HCT116 (cell line): ENCODE data around the gene ABHD12B. TPM values are rescaled to one million over a fixed set of nuclear protein-coding genes. Genes with fewer than 3 reads are reported as not detected.

Source experiments
- ATAC-seq: fragments of 200-7000 bp; cut with Tn5 transposase; 2 replicates; pipeline ENCODE4 v1.9.1; 2020; ENCODE audit warnings: mild to moderate bottlenecking, moderate library complexity
- BruUV-seq: library from RNA; stranded (reverse); fragments of 400-500 nt; replicated peaks from 2 replicates; lab custom pipeline; 2021; lab: Mats Ljungman, UMichigan
- CTCF ChIA-PET: fragments of 300-600 bp; sonication (Branson Sonifier 250); formaldehyde crosslinking; loops from one replicate; lab custom pipeline; 2021; ENCODE audit warnings: antibody characterized with exemption; lab: Charles Lee
- POLR2A ChIA-PET: fragments of 300-600, 350-600 bp; sonication (Branson Sonifier 250); formaldehyde crosslinking; loops from one replicate; lab custom pipeline; 2021; ENCODE audit warnings: antibody characterized with exemption; lab: Charles Lee
- RAD21 ChIA-PET, 2 experiments: fragments of 300-600 bp; sonication (Branson Sonifier 250); formaldehyde crosslinking; loops; one replicate each; lab custom pipeline; 2023; ENCODE audit warnings: low total read pairs in 2 of 2; ENCODE audit not compliant: uncharacterized antibody in 2 of 2, unreplicated experiment in 2 of 2, low non-redundant PET in 1 of 2; lab: Charles Lee
- DNase-seq: peaks from one replicate; pipeline ENCODE4 v3.0.0-alpha.2; 2010; ENCODE audit warnings: low read depth, low spot score
- H2AFZ ChIP-seq: fragments of 200-600 bp; shearing (Covaris generic), sonication (generic); 2 replicates; pipeline ENCODE4 v1.6.1; 2017; ENCODE audit warnings: low read depth, mixed run types, mixed read lengths, antibody characterized with exemption, low read length; ENCODE audit not compliant: poor library complexity, severe bottlenecking
- H3K27ac ChIP-seq: 2 replicates; pipeline ENCODE4 v1.5.1; 2012; ENCODE audit warnings: low read depth, low read length
- H3K27me3 ChIP-seq: fragments of 200-600 bp; sonication (generic); 2 replicates; pipeline ENCODE4 v1.6.1; 2016; ENCODE audit warnings: mixed run types, low read length, mixed read lengths; ENCODE audit not compliant: insufficient read depth
- H3K36me3 ChIP-seq, 2 experiments: fragments of 200-500 bp in 1 of 2; fragments of 200-600 bp in 1 of 2; sonication (Bioruptor generic) in 1 of 2; sonication (generic) in 1 of 2; 2 replicates each; pipeline versions ENCODE4 v1.5.1 to v1.6.1; 2014 to 2016; ENCODE audit warnings: low read length in 2 of 2, inconsistent platforms in 1 of 2, mixed read lengths in 1 of 2, mixed run types in 1 of 2; ENCODE audit not compliant: insufficient read depth in 2 of 2, control insufficient read depth in 1 of 2
- H3K4me1 ChIP-seq, 2 experiments: fragments of 200-600 bp in 1 of 2; sonication (generic) in 1 of 2; 2 replicates each; pipeline versions ENCODE4 v1.5.1 to v1.6.1; 2012 to 2017; ENCODE audit warnings: low read length in 2 of 2, inconsistent platforms in 1 of 2, mild to moderate bottlenecking in 1 of 2, mixed read lengths in 1 of 2, mixed run types in 1 of 2, moderate library complexity in 1 of 2; ENCODE audit not compliant: insufficient read depth in 2 of 2, control insufficient read depth in 1 of 2
- H3K4me2 ChIP-seq: fragments of 200-600 bp; sonication (generic); 2 replicates; pipeline ENCODE4 v1.6.1; 2017; ENCODE audit warnings: mixed run types, low read length, mixed read lengths
- H3K4me3 ChIP-seq, 2 experiments: fragments of 200-600 bp in 1 of 2; sonication (generic) in 1 of 2; replicated peaks in 1 of 2; 2 replicates each; pipeline ENCODE4 v1.5.1; 2011 to 2016; ENCODE audit warnings: low read length in 2 of 2, control low read depth in 1 of 2, low read depth in 1 of 2, mild to moderate bottlenecking in 1 of 2, mixed read lengths in 1 of 2, mixed run types in 1 of 2
- H3K79me2 ChIP-seq: fragments of 200-600 bp; sonication (generic); 2 replicates; pipeline ENCODE4 v1.6.1; 2017; ENCODE audit warnings: mild to moderate bottlenecking, mixed run types, low read length, moderate library complexity, mixed read lengths; ENCODE audit not compliant: insufficient read depth
- H3K9ac ChIP-seq: fragments of 200-600 bp; sonication (generic); 2 replicates; pipeline ENCODE4 v1.6.1; 2016; ENCODE audit warnings: low read length, mixed read lengths
- H3K9me2 ChIP-seq: fragments of 200-600 bp; sonication (generic), shearing (Covaris generic); 2 replicates; pipeline ENCODE4 v1.6.1; 2017; ENCODE audit warnings: mixed run types, mild to moderate bottlenecking, moderate library complexity; ENCODE audit not compliant: insufficient read depth
- H3K9me3 ChIP-seq, 2 experiments: fragments of 200-500 bp in 1 of 2; fragments of 200-600 bp in 1 of 2; sonication (Bioruptor generic) in 1 of 2; sonication (generic) in 1 of 2; 2 replicates each; pipeline ENCODE4 v1.6.1; 2014 to 2017; ENCODE audit warnings: low read length in 2 of 2, mixed read lengths in 2 of 2, inconsistent platforms in 1 of 2, low read depth in 1 of 2, mild to moderate bottlenecking in 1 of 2, mixed run types in 1 of 2, moderate library complexity in 1 of 2; ENCODE audit not compliant: control insufficient read depth in 1 of 2, insufficient read depth in 1 of 2
- H4K20me1 ChIP-seq: fragments of 200-600 bp; sonication (generic), shearing (Covaris generic); 2 replicates; pipeline ENCODE4 v1.6.1; 2017; ENCODE audit warnings: mixed run types, mild to moderate bottlenecking, moderate library complexity; ENCODE audit not compliant: insufficient read depth
- CTCF ChIP-seq, 3 experiments: fragments of 200-600 bp in 1 of 3; sonication (generic) in 1 of 3; IDR thresholded peaks in 2 of 3; conservative IDR thresholded peaks in 1 of 3; 2 replicates each; pipeline ENCODE4 v1.5.1; 2012 to 2017; ENCODE audit warnings: low read depth in 2 of 3, low read length in 2 of 3, antibody characterized with exemption in 1 of 3, borderline replicate concordance in 1 of 3, control low read depth in 1 of 3, mild to moderate bottlenecking in 1 of 3, mixed read lengths in 1 of 3, mixed run types in 1 of 3, moderate library complexity in 1 of 3; ENCODE audit not compliant: insufficient read depth in 1 of 3
- FOSL1 ChIP-seq: IDR thresholded peaks from 2 replicates; pipeline ENCODE4 v1.6.1; 2012; ENCODE audit warnings: low read depth
- JUND ChIP-seq: IDR thresholded peaks from 2 replicates; pipeline ENCODE4 v1.6.1; 2012
- POLR2A ChIP-seq: IDR thresholded peaks from 2 replicates; pipeline ENCODE4 v1.7.0; 2011; ENCODE audit warnings: borderline replicate concordance; ENCODE audit not compliant: insufficient read depth, insufficient read length; ENCODE audit errors: extremely low read depth
- POLR2AphosphoS5 ChIP-seq: IDR thresholded peaks from 2 replicates; pipeline ENCODE4 v1.6.1; 2011; ENCODE audit warnings: mild to moderate bottlenecking, low read depth, low read length, moderate library complexity
- SP1 ChIP-seq: IDR thresholded peaks from 2 replicates; pipeline ENCODE4 v1.6.1; 2012; ENCODE audit warnings: low read depth
- TCF7L2 ChIP-seq: IDR thresholded peaks from 2 replicates; pipeline ENCODE4 v1.7.0; 2011; ENCODE audit warnings: borderline replicate concordance, inconsistent platforms; ENCODE audit not compliant: insufficient read depth, insufficient read length; ENCODE audit errors: extremely low read depth
- ZBTB33 ChIP-seq: IDR thresholded peaks from 2 replicates; pipeline ENCODE4 v1.6.1; 2011; ENCODE audit warnings: mild to moderate bottlenecking, low read length, moderate library complexity; ENCODE audit not compliant: insufficient replicate concordance; ENCODE audit errors: extremely low read depth
- ZFX ChIP-seq: fragments of 450-650 bp; IDR thresholded peaks from 2 replicates; pipeline ENCODE4 v1.6.1; 2017
- intact Hi-C: fragments of 100-400 bp; cut with micrococcal nuclease; formaldehyde crosslinking; loops from 2 replicates; pipeline ENCODE4 v1.10.0; 2022
- total RNA-seq: library from RNA; stranded (reverse); gene quantifications from one replicate; pipeline ENCODE4 v1.2.1, GENCODE V29; 2021; ENCODE audit not compliant: unreplicated experiment
- TF ChIP-seq, protein P1 (sequence below): IDR thresholded peaks from 2 replicates; pipeline ENCODE4 v1.6.1; 2012
- TF ChIP-seq, protein P2 (sequence below): IDR thresholded peaks from 2 replicates; pipeline ENCODE4 v1.6.1; 2012

ABHD12B gene
- total RNA-seq, 1 experiment from 2014 or later = 0.74 TPM

- peak within 1 kb of the TSS; percentile 65 for H3K9ac ChIP-seq
- H3K36me3 ChIP-seq = no peaks in the 10 kb centered on the region
- ChIA-PET RAD21 (no interaction called here), POLR2A (interaction anchor here (1.0 kb wide), 1 partner anchor 29 kb away, joined by 3 read pairs; no protein-coding TSS in a partner anchor), CTCF (interaction anchor here (1.2 kb wide), 1 partner anchor 29 kb away, joined by 4 read pairs; no protein-coding TSS in a partner anchor)
- H3K4me3 ChIP-seq = peak within 1 kb of the TSS; percentile 69 to 75
- H2AFZ ChIP-seq = peak within 1 kb of the TSS; percentile 62
- H3K4me1 ChIP-seq = peaks cover 11 to 19% of the 10 kb centered on the region in 2 experiments
- intact Hi-C loops = no loop called here
- TF ChIP-seq ZFX (peak; percentile 90), FOSL1 (no peak), POLR2A (no peak), SP1 (no peak), TCF7L2 (peak; percentile 27), POLR2AphosphoS5 (0 out of 2 replicates have a peak, but pooled peaks have one; percentile 53), JUND (no peak), CTCF (IDR thresholded peaks at IDR 0.05 in 2 of 3, conservative IDR thresholded peaks at IDR 0.05 in 1 of 3; ENCODE audit: borderline replicate concordance in 1 of 3, insufficient read depth in 1 of 3, low read depth in 2 of 3, low read length in 2 of 3) (no peak), ZBTB33 (no peak)
- TF ChIP-seq, protein P1, sequence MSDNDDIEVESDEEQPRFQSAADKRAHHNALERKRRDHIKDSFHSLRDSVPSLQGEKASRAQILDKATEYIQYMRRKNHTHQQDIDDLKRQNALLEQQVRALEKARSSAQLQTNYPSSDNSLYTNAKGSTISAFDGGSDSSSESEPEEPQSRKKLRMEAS = peak; percentile 31; the same call in 1 of the 2 replicates
- TF ChIP-seq, protein P2, sequence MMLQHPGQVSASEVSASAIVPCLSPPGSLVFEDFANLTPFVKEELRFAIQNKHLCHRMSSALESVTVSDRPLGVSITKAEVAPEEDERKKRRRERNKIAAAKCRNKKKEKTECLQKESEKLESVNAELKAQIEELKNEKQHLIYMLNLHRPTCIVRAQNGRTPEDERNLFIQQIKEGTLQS = no peak
- peak within 1 kb of the TSS; percentile 91 for H3K4me2 ChIP-seq
- no peaks in the 10 kb centered on the region; the same call in 1 of the 2 replicates for H4K20me1 ChIP-seq
- H3K27me3 ChIP-seq = 0 out of 2 replicates have a peak, but pooled peaks cover 3% of the 10 kb centered on the region
- ATAC-seq (peak; percentile 98), DNase-seq (no peak)
- no TSS peak for BruUV-seq
- H3K9me2 ChIP-seq = no peaks in the 10 kb centered on the region
- peak within 1 kb of the TSS; percentile 82 for H3K27ac ChIP-seq
- no peaks in the 10 kb centered on the region for H3K9me3 ChIP-seq
- H3K79me2 ChIP-seq = peaks cover 37% of the 10 kb centered on the region
These were observed 40.7 kb upstream of the ABHD12B start, which contains the start of gene NIN for GRCh38 chr14:50830932-50831725. TSS of gene NIN (minus strand) at chr14:50831162. CDS start at chr14:50822056, 9,106 bp downstream.
